Ovary (tissue), 3 donors: ENCODE results near the gene AKAP3.

Experiments
- CTCF ChIP-seq, 3 donors: fragments of 450-650 bp in 2 of 3; fragments of 200-600 bp in 1 of 3; IDR thresholded peaks; one replicate each; pipeline versions ENCODE4 v1.5.1 to v1.8.0; 2016 to 2022; ENCODE audit warnings: antibody characterized with exemption in 3 of 3, mild to moderate bottlenecking in 1 of 3
- EP300 ChIP-seq: sonication (generic); formaldehyde crosslinking; IDR thresholded peaks from one replicate; pipeline ENCODE4 v1.6.1; 2017; ENCODE audit warnings: antibody characterized with exemption
- POLR2A ChIP-seq: fragments of 450-650 bp; IDR thresholded peaks from one replicate; pipeline ENCODE4 v1.6.1; 2017; ENCODE audit warnings: antibody characterized with exemption, mild to moderate bottlenecking, moderate library complexity
- donor health status: DM: no; HTN: no; CAD: no.

- no peak for TF ChIP-seq POLR2A
- no peak for TF ChIP-seq CTCF (IDR thresholded peaks at IDR 0.05)
- TF ChIP-seq EP300 = no peak
These were observed 59.9 kb downstream of the AKAP3 start for GRCh38 chr12:4588916-4589315.
